ENCODE measurements around the gene ACER3.

The ACER3 gene

GRCh38 chr11:76849376-76849775 is 11.3 kb upstream of the ACER3 start:
- Histone ChIP-seq H3K23ac (ENCODE audit: low read depth, low read length, poor library complexity) (no peak overlapping the region), H3K9ac (ENCODE audit: low read depth, low read length, poor library complexity) (no peak overlapping the region), H3K4me1 (ENCODE audit: control insufficient read depth in 2 of 2, insufficient read depth in 1 of 2, low read depth in 1 of 2, low read length in 2 of 2) (peaks cover 0 to 3% of the 10 kb centered on the region in 2 donors), H2AK5ac (ENCODE audit: low read depth, low read length) (no peak overlapping the region), H3K27ac (replicated peaks; ENCODE audit: low read length) (no peak overlapping the region), H2BK15ac (ENCODE audit: low read length) (no peak overlapping the region), H3K14ac (ENCODE audit: low read length) (no peak overlapping the region), H3K4ac (ENCODE audit: low read length) (no peak overlapping the region), H3K18ac (ENCODE audit: low read length) (no peak overlapping the region), H4K8ac (ENCODE audit: low read depth, low read length) (no peak overlapping the region), H3K36me3 (replicated peaks in 1 of 2; ENCODE audit: control insufficient read depth in 2 of 2, insufficient read depth in 2 of 2, low read length in 2 of 2) (no peaks in the 10 kb centered on the region), H3K4me2 (ENCODE audit: insufficient read depth, low read length, poor library complexity, severe bottlenecking) (no peak overlapping the region), H3K79me1 (ENCODE audit: low read depth, low read length) (no peaks in the 10 kb centered on the region), H2BK5ac (ENCODE audit: low read length) (no peak overlapping the region), H3K27me3 (ENCODE audit: control insufficient read depth in 3 of 3, insufficient read depth in 3 of 3, low read depth in 1 of 3, low read length in 3 of 3) (peaks cover 0 to 19% (median 0%) of the 10 kb centered on the region in 3 experiments), H3K9me3 (replicated peaks in 1 of 2; ENCODE audit: control insufficient read depth in 2 of 2, insufficient read depth in 1 of 2, low read depth in 1 of 2, low read length in 2 of 2) (no peaks in the 10 kb centered on the region), H2BK12ac (ENCODE audit: low read length) (no peak overlapping the region), H2AFZ (ENCODE audit: low read length) (no peak overlapping the region), H4K91ac (ENCODE audit: low read depth, low read length, poor library complexity) (no peak overlapping the region), H2BK120ac (ENCODE audit: low read depth, low read length) (no peak overlapping the region), H3K4me3 (ENCODE audit: low read length in 2 of 2) (no peak overlapping the region)
- DNase-seq (ENCODE audit: low spot score), result no peak
- no CpG with 5 or more reads among the region's 3 CpGs for WGBS, 2 donors (ENCODE audit: extremely low coverage in 2 of 2, insufficient read length in 2 of 2, insufficient replicate concordance in 1 of 2)

- H2BK5ac ChIP-seq (ENCODE audit: low read length), result no peak overlapping the region
- H3K27ac ChIP-seq (replicated peaks; ENCODE audit: low read length), result no peak overlapping the region
- H3K4me3 ChIP-seq (ENCODE audit: low read length in 2 of 2), result no peak overlapping the region
- no peak overlapping the region for H3K4me2 ChIP-seq (ENCODE audit: insufficient read depth, low read length, poor library complexity, severe bottlenecking)
- H3K36me3 ChIP-seq (replicated peaks in 1 of 2; ENCODE audit: control insufficient read depth in 2 of 2, insufficient read depth in 2 of 2, low read length in 2 of 2), result no peaks in the 10 kb centered on the region
- H2BK12ac ChIP-seq (ENCODE audit: low read length), result no peak overlapping the region
- H3K23ac ChIP-seq (ENCODE audit: low read depth, low read length, poor library complexity), result no peak overlapping the region
- no peak overlapping the region for H2AFZ ChIP-seq (ENCODE audit: low read length)
- no peak overlapping the region for H3K14ac ChIP-seq (ENCODE audit: low read length)
- 100% methylated on average over 2 of the region's 4 CpGs for WGBS, 2 donors (ENCODE audit: extremely low coverage in 2 of 2, insufficient read length in 2 of 2, insufficient replicate concordance in 1 of 2)
- H2BK15ac ChIP-seq (ENCODE audit: low read length), result no peak overlapping the region
- H3K9ac ChIP-seq (ENCODE audit: low read depth, low read length, poor library complexity), result no peak overlapping the region
- H3K4me1 ChIP-seq (ENCODE audit: control insufficient read depth in 2 of 2, insufficient read depth in 1 of 2, low read depth in 1 of 2, low read length in 2 of 2), result peaks cover 0 to 5% of the 10 kb centered on the region in 2 donors
- H3K27me3 ChIP-seq (ENCODE audit: control insufficient read depth in 3 of 3, insufficient read depth in 3 of 3, low read depth in 1 of 3, low read length in 3 of 3), result peaks cover 0 to 19% (median 0%) of the 10 kb centered on the region in 3 experiments
- no peak overlapping the region for H3K18ac ChIP-seq (ENCODE audit: low read length)
- no peak overlapping the region for H2AK5ac ChIP-seq (ENCODE audit: low read depth, low read length)
- no peak overlapping the region for H2BK120ac ChIP-seq (ENCODE audit: low read depth, low read length)
- H3K79me1 ChIP-seq (ENCODE audit: low read depth, low read length), result no peaks in the 10 kb centered on the region
- DNase-seq (ENCODE audit: low spot score), result no peak
- H3K9me3 ChIP-seq (replicated peaks in 1 of 2; ENCODE audit: control insufficient read depth in 2 of 2, insufficient read depth in 1 of 2, low read depth in 1 of 2, low read length in 2 of 2), result no peaks in the 10 kb centered on the region
- H3K4ac ChIP-seq (ENCODE audit: low read length), result no peak overlapping the region
- no peak overlapping the region for H4K8ac ChIP-seq (ENCODE audit: low read depth, low read length)
- no peak overlapping the region for H4K91ac ChIP-seq (ENCODE audit: low read depth, low read length, poor library complexity)
Observed at GRCh38 chr11:76850130-76850529, 10.6 kb upstream of the ACER3 start.

GRCh38 chr11:76850815-76851214 is 9.9 kb upstream of the ACER3 start:
- no peak overlapping the region for H2AFZ ChIP-seq (ENCODE audit: low read length)
- H3K4me1 ChIP-seq (ENCODE audit: control insufficient read depth in 2 of 2, insufficient read depth in 1 of 2, low read depth in 1 of 2, low read length in 2 of 2), result peaks cover 0 to 5% of the 10 kb centered on the region in 2 donors
- peak overlapping the region in 1 of 2 donors; percentile 53 for H3K4me3 ChIP-seq (ENCODE audit: low read length in 2 of 2)
- H2BK5ac ChIP-seq (ENCODE audit: low read length), result no peak overlapping the region
- no peak overlapping the region for H2BK120ac ChIP-seq (ENCODE audit: low read depth, low read length)
- H3K9me3 ChIP-seq (replicated peaks in 1 of 2; ENCODE audit: control insufficient read depth in 2 of 2, insufficient read depth in 1 of 2, low read depth in 1 of 2, low read length in 2 of 2), result no peaks in the 10 kb centered on the region
- no peak for DNase-seq (ENCODE audit: low spot score)
- H2BK12ac ChIP-seq (ENCODE audit: low read length), result no peak overlapping the region
- no peak overlapping the region for H4K91ac ChIP-seq (ENCODE audit: low read depth, low read length, poor library complexity)
- no peak overlapping the region for H2AK5ac ChIP-seq (ENCODE audit: low read depth, low read length)
- peaks cover 0 to 19% (median 0%) of the 10 kb centered on the region in 3 experiments for H3K27me3 ChIP-seq (ENCODE audit: control insufficient read depth in 3 of 3, insufficient read depth in 3 of 3, low read depth in 1 of 3, low read length in 3 of 3)
- H3K4ac ChIP-seq (ENCODE audit: low read length), result no peak overlapping the region
- no peak overlapping the region for H3K27ac ChIP-seq (replicated peaks; ENCODE audit: low read length)
- H2BK15ac ChIP-seq (ENCODE audit: low read length), result no peak overlapping the region
- H3K4me2 ChIP-seq (ENCODE audit: insufficient read depth, low read length, poor library complexity, severe bottlenecking), result no peak overlapping the region
- no peaks in the 10 kb centered on the region for H3K79me1 ChIP-seq (ENCODE audit: low read depth, low read length)
- H3K9ac ChIP-seq (ENCODE audit: low read depth, low read length, poor library complexity), result no peak overlapping the region
- no peak overlapping the region for H3K14ac ChIP-seq (ENCODE audit: low read length)
- WGBS, 2 donors (ENCODE audit: extremely low coverage in 2 of 2, insufficient read length in 2 of 2, insufficient replicate concordance in 1 of 2), result no CpG with 5 or more reads among the region's 6 CpGs
- no peak overlapping the region for H3K23ac ChIP-seq (ENCODE audit: low read depth, low read length, poor library complexity)
- H3K36me3 ChIP-seq (replicated peaks in 1 of 2; ENCODE audit: control insufficient read depth in 2 of 2, insufficient read depth in 2 of 2, low read length in 2 of 2), result no peaks in the 10 kb centered on the region
- no peak overlapping the region for H3K18ac ChIP-seq (ENCODE audit: low read length)
- no peak overlapping the region for H4K8ac ChIP-seq (ENCODE audit: low read depth, low read length)

- H2AK5ac ChIP-seq (ENCODE audit: low read depth, low read length), result no peak overlapping the region
- H3K27ac ChIP-seq (replicated peaks; ENCODE audit: low read length), result no peak overlapping the region
- no peak overlapping the region for H4K8ac ChIP-seq (ENCODE audit: low read depth, low read length)
- no peak overlapping the region for H2BK120ac ChIP-seq (ENCODE audit: low read depth, low read length)
- no peak overlapping the region for H3K23ac ChIP-seq (ENCODE audit: low read depth, low read length, poor library complexity)
- H3K4me2 ChIP-seq (ENCODE audit: insufficient read depth, low read length, poor library complexity, severe bottlenecking), result no peak overlapping the region
- no peaks in the 10 kb centered on the region for H3K9me3 ChIP-seq (replicated peaks in 1 of 2; ENCODE audit: control insufficient read depth in 2 of 2, insufficient read depth in 1 of 2, low read depth in 1 of 2, low read length in 2 of 2)
- no peak overlapping the region for H3K4ac ChIP-seq (ENCODE audit: low read length)
- no peaks in the 10 kb centered on the region for H3K79me1 ChIP-seq (ENCODE audit: low read depth, low read length)
- peaks cover 0 to 2% of the 10 kb centered on the region in 2 donors for H3K4me1 ChIP-seq (ENCODE audit: control insufficient read depth in 2 of 2, insufficient read depth in 1 of 2, low read depth in 1 of 2, low read length in 2 of 2)
- no peak overlapping the region for H2BK5ac ChIP-seq (ENCODE audit: low read length)
- no peak overlapping the region for H3K14ac ChIP-seq (ENCODE audit: low read length)
- H2AFZ ChIP-seq (ENCODE audit: low read length), result no peak overlapping the region
- no peak overlapping the region for H4K91ac ChIP-seq (ENCODE audit: low read depth, low read length, poor library complexity)
- WGBS, 2 donors (ENCODE audit: extremely low coverage in 2 of 2, insufficient read length in 2 of 2, insufficient replicate concordance in 1 of 2), result no CpG with 5 or more reads among the region's 1 CpG
- H3K27me3 ChIP-seq (ENCODE audit: control insufficient read depth in 3 of 3, insufficient read depth in 3 of 3, low read depth in 1 of 3, low read length in 3 of 3), result peaks cover 0 to 19% (median 0%) of the 10 kb centered on the region in 3 experiments
- DNase-seq (ENCODE audit: low spot score), result no peak
- H3K18ac ChIP-seq (ENCODE audit: low read length), result peak overlapping the region; percentile 27
- no peaks in the 10 kb centered on the region for H3K36me3 ChIP-seq (replicated peaks in 1 of 2; ENCODE audit: control insufficient read depth in 2 of 2, insufficient read depth in 2 of 2, low read length in 2 of 2)
- H2BK12ac ChIP-seq (ENCODE audit: low read length), result no peak overlapping the region
- no peak overlapping the region for H2BK15ac ChIP-seq (ENCODE audit: low read length)
- H3K9ac ChIP-seq (ENCODE audit: low read depth, low read length, poor library complexity), result no peak overlapping the region
- no peak overlapping the region for H3K4me3 ChIP-seq (ENCODE audit: low read length in 2 of 2)
Observed at GRCh38 chr11:76854709-76855108, 6.0 kb upstream of the ACER3 start.
